Measurements from ENCODE around the gene WFDC5.
"Not testable (repeated sequence)": the region's sequence is repeated elsewhere in the genome, so short reads cannot be mapped to it uniquely, and the experiment has no call there.

- not testable (repeated sequence) for TF ChIP-seq CTCF (conservative IDR thresholded peaks at IDR 0.05); ZFX (IDR thresholded peaks at IDR 0.05)
Observed at GRCh38 chr20:45154794-45155193, 39.8 kb upstream of the WFDC5 start.

All from C4-2B (cell line).